Liver (tissue), 9 donors: ENCODE results near the gene BCL2L11. TPM values are rescaled to one million over a fixed set of nuclear protein-coding genes. Genes with fewer than 3 reads are reported as not detected.

Experiments used
- DNase-seq: peaks from one replicate; pipeline ENCODE4 v3.0.0-alpha.2; 2017; ENCODE audit warnings: low spot score
- H3K27ac ChIP-seq, 2 donors: one replicate each; pipeline ENCODE4 v1.7.0; 2013; ENCODE audit warnings: inconsistent platforms in 2 of 2, low read length in 2 of 2, control low read depth in 1 of 2, low read depth in 1 of 2, mild to moderate bottlenecking in 1 of 2
- H3K27me3 ChIP-seq, 4 donors: one replicate each; pipeline versions ENCODE4 v1.6.1 to v1.7.0; 2013; ENCODE audit warnings: low read length in 3 of 4, inconsistent platforms in 1 of 4, mild to moderate bottlenecking in 1 of 4, moderate library complexity in 1 of 4; ENCODE audit not compliant: control insufficient read depth in 4 of 4, insufficient read depth in 4 of 4
- H3K36me3 ChIP-seq, 4 donors: one replicate each; pipeline versions ENCODE4 v1.6.1 to v1.7.0; 2013; ENCODE audit warnings: low read length in 3 of 4, mild to moderate bottlenecking in 3 of 4, low read depth in 1 of 4, moderate library complexity in 1 of 4; ENCODE audit not compliant: control insufficient read depth in 4 of 4, insufficient read depth in 3 of 4
- H3K4me1 ChIP-seq, 4 donors: one replicate each; pipeline versions ENCODE4 v1.6.1 to v1.7.0; 2013; ENCODE audit warnings: low read length in 3 of 4, mild to moderate bottlenecking in 3 of 4, moderate library complexity in 1 of 4; ENCODE audit not compliant: control insufficient read depth in 4 of 4, insufficient read depth in 4 of 4
- H3K4me3 ChIP-seq, 3 donors: one replicate each; pipeline versions ENCODE4 v1.6.1 to v1.7.0; 2013; ENCODE audit warnings: low read length in 3 of 3, control low read depth in 1 of 3, low read depth in 1 of 3, mild to moderate bottlenecking in 1 of 3
- H3K9ac ChIP-seq, 2 donors: one replicate each; pipeline ENCODE4 v1.7.0; 2013; ENCODE audit warnings: low read length in 2 of 2, mild to moderate bottlenecking in 2 of 2, moderate library complexity in 2 of 2, control low read depth in 1 of 2, low read depth in 1 of 2
- H3K9me3 ChIP-seq, 4 donors: one replicate each; pipeline versions ENCODE4 v1.6.1 to v1.7.0; 2013; ENCODE audit warnings: low read length in 3 of 4; ENCODE audit not compliant: control insufficient read depth in 4 of 4
- FOXA1 ChIP-seq: IDR thresholded peaks from 2 replicates; pipeline ENCODE4 v1.6.1; 2016; ENCODE audit warnings: antibody characterized with exemption
- FOXA2 ChIP-seq: IDR thresholded peaks from 2 replicates; pipeline ENCODE4 v1.6.1; 2016; ENCODE audit warnings: antibody characterized with exemption
- HNF4A ChIP-seq, 2 donors: conservative IDR thresholded peaks; 2 replicates each; pipeline ENCODE4 v1.6.1; 2016; ENCODE audit warnings: antibody characterized with exemption in 2 of 2, mild to moderate bottlenecking in 2 of 2
- HNF4G ChIP-seq: IDR thresholded peaks from 2 replicates; pipeline ENCODE4 v1.6.1; 2016; ENCODE audit warnings: antibody characterized with exemption
- JUND ChIP-seq, 2 donors: IDR thresholded peaks; 2 replicates each; pipeline ENCODE4 v1.6.1; 2016; ENCODE audit warnings: antibody characterized with exemption in 2 of 2
- NR2F2 ChIP-seq: IDR thresholded peaks from 2 replicates; pipeline ENCODE4 v1.6.1; 2016; ENCODE audit warnings: antibody characterized with exemption
- RAD21 ChIP-seq, 2 donors: IDR thresholded peaks; 2 replicates each; pipeline ENCODE4 v1.6.1; 2016; ENCODE audit warnings: antibody characterized with exemption in 2 of 2, mild to moderate bottlenecking in 2 of 2
- RXRA ChIP-seq, 2 donors: IDR thresholded peaks; 2 replicates each; pipeline ENCODE4 v1.6.1; 2017 to 2018; ENCODE audit warnings: antibody characterized with exemption in 2 of 2, mild to moderate bottlenecking in 1 of 2
- SP1 ChIP-seq: IDR thresholded peaks from 2 replicates; pipeline ENCODE4 v1.6.1; 2018; ENCODE audit warnings: antibody characterized with exemption, mild to moderate bottlenecking
- TAF1 ChIP-seq: conservative IDR thresholded peaks from 2 replicates; pipeline ENCODE4 v1.6.1; 2016; ENCODE audit warnings: antibody characterized with exemption, mild to moderate bottlenecking
- YY1 ChIP-seq: IDR thresholded peaks from 2 replicates; pipeline ENCODE4 v1.6.1; 2016; ENCODE audit warnings: antibody characterized with exemption, mild to moderate bottlenecking
- WGBS: extraction: QIAGEN DNeasy Blood & Tissue Kit; methylation state at CpG from one replicate; pipeline ENCODE4 v1.1.7; 2013; 5-methylcytosine and 5-hydroxymethylcytosine counted together
- polyA plus RNA-seq, 2 donors: library from polyadenylated mRNA; stranded (reverse) in 1 of 2; unstranded in 1 of 2; fragments of 200-250 nt in 1 of 2; fragments of >200 nt in 1 of 2; fragmentation: Nextera tagmentation in 1 of 2; extraction: Ambion mirVana in 1 of 2; gene quantifications; one replicate each; pipeline versions ENCODE4 v1.2.1 to v1.2.3, GENCODE V29; 2013 to 2015
- total RNA-seq, 2 donors: library from RNA; depleted of rRNA; stranded (reverse); fragments of >200 nt; gene quantifications; one replicate each; pipeline ENCODE4 v1.2.3, GENCODE V29; 2014
- TF ChIP-seq, protein P1 (sequence below): fragments of 150-350 bp; IDR thresholded peaks from 2 replicates; pipeline ENCODE4 v1.5.1; 2017; ENCODE audit warnings: improper control_type of control experiment, low read depth, low read length; ENCODE audit not compliant: missing input control
- TF ChIP-seq, protein P2 (sequence below): IDR thresholded peaks from 2 replicates; pipeline ENCODE4 v1.6.1; 2016; ENCODE audit warnings: antibody characterized with exemption
- TF ChIP-seq, protein P3 (sequence below): IDR thresholded peaks from 2 replicates; pipeline ENCODE4 v1.6.1; 2016; ENCODE audit warnings: antibody characterized with exemption
- TF ChIP-seq, protein P4 (sequence below): IDR thresholded peaks from 2 replicates; pipeline ENCODE4 v1.6.1; 2016; ENCODE audit warnings: antibody characterized with exemption
- donor health status: healthy.
- donor health status: healthy.
- donor health status: healthy.
- donor health status: healthy.
- donor health status: healthy.

Gene BCL2L11
- total and polyA plus RNA-seq, 4 donors, result 5.0 to 19.5 (median 12.2) TPM

DNA sequence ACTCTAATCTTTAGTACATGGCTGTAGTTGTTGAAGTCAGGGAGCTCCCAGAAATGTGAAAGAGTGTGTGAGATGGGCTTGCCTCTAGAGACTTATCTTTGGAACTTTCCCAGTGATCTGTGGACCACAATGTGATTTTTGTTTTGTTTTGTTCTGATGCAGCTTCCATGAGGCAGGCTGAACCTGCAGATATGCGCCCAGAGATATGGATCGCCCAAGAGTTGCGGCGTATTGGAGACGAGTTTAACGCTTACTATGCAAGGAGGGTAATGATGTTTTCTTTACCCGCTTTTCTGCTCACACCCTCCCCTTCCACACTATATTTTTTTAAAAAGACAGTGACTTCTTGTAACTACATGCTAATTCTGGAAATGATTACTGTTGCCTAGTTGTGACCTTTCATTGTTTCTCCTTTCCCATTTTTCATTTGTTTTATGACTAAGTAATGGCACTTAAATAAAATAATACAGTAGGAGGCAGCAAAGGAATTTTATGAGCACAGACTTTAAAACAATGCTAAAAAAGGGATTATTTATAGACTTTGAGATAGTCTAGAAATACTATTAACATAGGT lies 29.3 kb downstream of the BCL2L11 start (continued):
- TF ChIP-seq, protein P1, sequence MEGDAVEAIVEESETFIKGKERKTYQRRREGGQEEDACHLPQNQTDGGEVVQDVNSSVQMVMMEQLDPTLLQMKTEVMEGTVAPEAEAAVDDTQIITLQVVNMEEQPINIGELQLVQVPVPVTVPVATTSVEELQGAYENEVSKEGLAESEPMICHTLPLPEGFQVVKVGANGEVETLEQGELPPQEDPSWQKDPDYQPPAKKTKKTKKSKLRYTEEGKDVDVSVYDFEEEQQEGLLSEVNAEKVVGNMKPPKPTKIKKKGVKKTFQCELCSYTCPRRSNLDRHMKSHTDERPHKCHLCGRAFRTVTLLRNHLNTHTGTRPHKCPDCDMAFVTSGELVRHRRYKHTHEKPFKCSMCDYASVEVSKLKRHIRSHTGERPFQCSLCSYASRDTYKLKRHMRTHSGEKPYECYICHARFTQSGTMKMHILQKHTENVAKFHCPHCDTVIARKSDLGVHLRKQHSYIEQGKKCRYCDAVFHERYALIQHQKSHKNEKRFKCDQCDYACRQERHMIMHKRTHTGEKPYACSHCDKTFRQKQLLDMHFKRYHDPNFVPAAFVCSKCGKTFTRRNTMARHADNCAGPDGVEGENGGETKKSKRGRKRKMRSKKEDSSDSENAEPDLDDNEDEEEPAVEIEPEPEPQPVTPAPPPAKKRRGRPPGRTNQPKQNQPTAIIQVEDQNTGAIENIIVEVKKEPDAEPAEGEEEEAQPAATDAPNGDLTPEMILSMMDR, result no peak
- no peak for TF ChIP-seq JUND (IDR thresholded peaks at IDR 0.05)
- TF ChIP-seq, protein P2, sequence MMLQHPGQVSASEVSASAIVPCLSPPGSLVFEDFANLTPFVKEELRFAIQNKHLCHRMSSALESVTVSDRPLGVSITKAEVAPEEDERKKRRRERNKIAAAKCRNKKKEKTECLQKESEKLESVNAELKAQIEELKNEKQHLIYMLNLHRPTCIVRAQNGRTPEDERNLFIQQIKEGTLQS, result no peak
- TF ChIP-seq, protein P3, sequence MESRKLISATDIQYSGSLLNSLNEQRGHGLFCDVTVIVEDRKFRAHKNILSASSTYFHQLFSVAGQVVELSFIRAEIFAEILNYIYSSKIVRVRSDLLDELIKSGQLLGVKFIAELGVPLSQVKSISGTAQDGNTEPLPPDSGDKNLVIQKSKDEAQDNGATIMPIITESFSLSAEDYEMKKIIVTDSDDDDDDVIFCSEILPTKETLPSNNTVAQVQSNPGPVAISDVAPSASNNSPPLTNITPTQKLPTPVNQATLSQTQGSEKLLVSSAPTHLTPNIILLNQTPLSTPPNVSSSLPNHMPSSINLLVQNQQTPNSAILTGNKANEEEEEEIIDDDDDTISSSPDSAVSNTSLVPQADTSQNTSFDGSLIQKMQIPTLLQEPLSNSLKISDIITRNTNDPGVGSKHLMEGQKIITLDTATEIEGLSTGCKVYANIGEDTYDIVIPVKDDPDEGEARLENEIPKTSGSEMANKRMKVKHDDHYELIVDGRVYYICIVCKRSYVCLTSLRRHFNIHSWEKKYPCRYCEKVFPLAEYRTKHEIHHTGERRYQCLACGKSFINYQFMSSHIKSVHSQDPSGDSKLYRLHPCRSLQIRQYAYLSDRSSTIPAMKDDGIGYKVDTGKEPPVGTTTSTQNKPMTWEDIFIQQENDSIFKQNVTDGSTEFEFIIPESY, result no peak
- TF ChIP-seq RAD21 (IDR thresholded peaks at IDR 0.05), result no peak
- TF ChIP-seq TAF1, result no peak
- TF ChIP-seq NR2F2, result no peak

DNA sequence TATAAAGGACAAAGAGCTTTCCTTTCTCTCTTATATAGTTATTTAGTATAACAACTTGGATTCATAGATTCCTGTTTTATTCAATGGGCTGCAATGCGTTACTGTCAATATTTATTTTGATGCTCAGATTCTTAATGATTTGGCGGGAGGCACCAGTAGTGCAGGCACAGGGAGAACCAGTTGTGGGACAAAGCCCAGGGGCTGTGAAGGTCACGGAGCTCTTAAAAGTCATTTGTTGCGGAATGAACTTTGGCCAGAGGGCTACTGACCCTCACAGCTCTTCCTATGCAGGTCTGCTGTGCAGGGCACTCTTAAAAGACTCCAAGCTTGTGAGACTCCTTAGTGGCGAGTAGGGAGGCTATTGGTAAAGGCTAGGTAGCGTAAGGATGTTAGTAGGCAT lies 34.0 kb downstream of the BCL2L11 start:
- H3K4me3 ChIP-seq, result no peak overlapping the region
- no peak overlapping the region for H3K27ac ChIP-seq
- peaks cover 3 to 12% (median 6%) of the 10 kb centered on the region in 4 donors for H3K4me1 ChIP-seq
- no peak for DNase-seq
- H3K27me3 ChIP-seq, result no peaks in the 10 kb centered on the region
- WGBS, result 88% methylated on average over 6 of the region's 6 CpGs
- TF ChIP-seq HNF4A (conservative IDR thresholded peaks at IDR 0.05), result peak in 1 of 2 donors; percentile 11
- no peak for TF ChIP-seq TAF1
- no peak for TF ChIP-seq NR2F2
- TF ChIP-seq FOXA2, result no peak
- no peak for TF ChIP-seq RXRA (IDR thresholded peaks at IDR 0.05)
- H3K9me3 ChIP-seq, result no peaks in the 10 kb centered on the region
- H3K36me3 ChIP-seq, result peaks cover 2 to 56% (median 33%) of the 10 kb centered on the region in 4 donors
- H3K9ac ChIP-seq, result no peak overlapping the region

DNA sequence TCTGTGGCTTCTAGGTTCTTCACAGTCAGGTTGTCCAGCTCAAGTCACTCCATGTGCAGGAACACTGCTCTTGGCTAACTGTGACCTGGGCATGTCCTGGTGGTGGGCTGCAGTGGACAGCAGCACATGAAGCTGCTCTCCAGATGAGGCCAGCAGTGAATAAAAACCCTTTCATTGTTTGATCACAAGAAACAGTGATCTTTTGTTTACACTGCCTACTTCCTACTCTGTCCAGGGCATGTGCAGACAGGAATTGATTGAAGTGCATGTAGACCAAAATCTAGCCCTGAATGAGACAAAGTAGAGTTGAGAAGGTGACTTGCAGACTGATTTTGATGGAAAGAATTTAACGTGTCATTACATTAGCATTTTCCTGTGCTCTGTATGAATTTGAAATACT lies 34.9 kb downstream of the BCL2L11 start:
- WGBS, result 82% methylated on average over 1 of the region's 1 CpG
- Histone ChIP-seq H3K4me1 (peaks cover 3 to 16% (median 7%) of the 10 kb centered on the region in 4 donors), H3K27me3 (no peaks in the 10 kb centered on the region), H3K4me3 (no peak overlapping the region), H3K9me3 (no peaks in the 10 kb centered on the region), H3K9ac (no peak overlapping the region), H3K27ac (no peak overlapping the region), H3K36me3 (peaks cover 2 to 49% (median 31%) of the 10 kb centered on the region in 4 donors)
- DNase-seq, result no peak
- TF ChIP-seq FOXA1 (no peak), YY1 (no peak), SP1 (no peak), TAF1 (no peak), NR2F2 (no peak), HNF4G (no peak), HNF4A (conservative IDR thresholded peaks at IDR 0.05) (no peak)
- TF ChIP-seq, protein P4, sequence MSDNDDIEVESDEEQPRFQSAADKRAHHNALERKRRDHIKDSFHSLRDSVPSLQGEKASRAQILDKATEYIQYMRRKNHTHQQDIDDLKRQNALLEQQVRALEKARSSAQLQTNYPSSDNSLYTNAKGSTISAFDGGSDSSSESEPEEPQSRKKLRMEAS, result no peak
- TF ChIP-seq, protein P2, result no peak
- TF ChIP-seq, protein P3, result no peak
